ENCODE measurements around the gene RMND1. TPM values are rescaled to one million over a fixed set of nuclear protein-coding genes. Genes with fewer than 3 reads are reported as not detected.
A peak's percentile ranks its signal among the peaks of the same experiment; 100 is the strongest.

The RMND1 gene
- total and polyA plus RNA-seq, 9 of the 15 experiments (the other 6 are each of a cell fraction or from before 2014, with no cell fraction given) = 26.9 to 47.8 (median 36.2) TPM

- TF ChIP-seq HDAC1 (IDR thresholded peaks at IDR 0.05) (peak in 1 of 2 experiments; percentile 75; a peak in 2 of 4 replicates), NFE2 (IDR thresholded peaks at IDR 0.05; ENCODE audit: low read depth) (peak; percentile 45; the same call in 1 of the 2 replicates), FOXA3 (CRISPR knock-in tag; conservative IDR thresholded peaks at IDR 0.05 in 1 of 2, IDR thresholded peaks at IDR 0.05 in 1 of 2) (peak; percentile 63 to 96), HMG20A (CRISPR knock-in tag; conservative IDR thresholded peaks at IDR 0.05) (no peak), CBX3 (IDR thresholded peaks at IDR 0.05; ENCODE audit: borderline replicate concordance in 1 of 2, low read length in 2 of 2) (0 out of 3 replicates have a peak, but pooled peaks of 1 of the 2 experiments have one; percentile 0), ATF3 (IDR thresholded peaks at IDR 0.05) (no peak), ATF3 (CRISPR knock-in tag; conservative IDR thresholded peaks at IDR 0.05) (0 out of 2 replicates have a peak, but pooled peaks have one; percentile 66), ZNF347 (CRISPR knock-in tag; IDR thresholded peaks at IDR 0.05; ENCODE audit: low read depth) (no peak), STAT6 (CRISPR knock-in tag; IDR thresholded peaks at IDR 0.05) (no peak), C11orf30 (IDR thresholded peaks at IDR 0.05; ENCODE audit: low read depth) (peak; percentile 30), ZNF175 (CRISPR knock-in tag; IDR thresholded peaks at IDR 0.05; ENCODE audit: low read depth) (0 out of 2 replicates have a peak, but pooled peaks have one; percentile 34), MCM5 (IDR thresholded peaks at IDR 0.05; ENCODE audit: low read depth) (no peak), TFAP4 (CRISPR knock-in tag; IDR thresholded peaks at IDR 0.05; ENCODE audit: borderline replicate concordance) (peak; percentile 24; the same call in 1 of the 2 replicates), MYNN (IDR thresholded peaks at IDR 0.05) (peak; percentile 14; the same call in 1 of the 2 replicates), MYNN (CRISPR knock-in tag; IDR thresholded peaks at IDR 0.05) (no peak), CHD1 (IDR thresholded peaks at IDR 0.05; ENCODE audit: low read length) (peak; percentile 86), HNRNPL (IDR thresholded peaks at IDR 0.05; ENCODE audit: low read depth, low read length) (0 out of 2 replicates have a peak, but pooled peaks have one; percentile 61), GATA2 (CRISPR knock-in tag; IDR thresholded peaks at IDR 0.05) (0 out of 2 replicates have a peak, but pooled peaks have one; percentile 13), TAF1 (IDR thresholded peaks at IDR 0.05; ENCODE audit: control insufficient read depth, extremely low read depth, insufficient read depth, low read length, severe bottlenecking) (peak; percentile 47), ZNF121 (CRISPR knock-in tag; conservative IDR thresholded peaks at IDR 0.05) (no peak), MNT (conservative IDR thresholded peaks at IDR 0.05) (peak; percentile 46 to 69)
Measured at GRCh38 chr6:151391471-151392413, 60.2 kb downstream of the RMND1 start, which contains the start of gene ZBTB2 (continued).

All from K562 (cell line).